CD4-positive, alpha-beta T cell treated with Interleukin-17A for 4 hours (primary cell): Measurements from ENCODE around the gene ADAP1.

Experiments
- DNase-seq: peaks from one replicate; pipeline ENCODE4 v3.0.0-alpha.2; 2020; ENCODE audit warnings: mixed read lengths

ADAP1 gene

GRCh38 chr7:988426-988911 lies 34.0 kb upstream of the ADAP1 start:
- DNase-seq: no peak

- DNase-seq: no peak
These were observed 33.4 kb upstream of the ADAP1 start for GRCh38 chr7:987909-988308.

- no peak for DNase-seq
These were observed 32.6 kb upstream of the ADAP1 start for GRCh38 chr7:986766-987751.

GRCh38 chr7:985915-986741 lies 31.6 kb upstream of the ADAP1 start:
- no peak for DNase-seq

GRCh38 chr7:985127-985416 lies 30.6 kb upstream of the ADAP1 start:
- DNase-seq: no peak

GRCh38 chr7:984361-985126 lies 30.1 kb upstream of the ADAP1 start:
- DNase-seq: no peak

GRCh38 chr7:983616-984071 lies 29.2 kb upstream of the ADAP1 start:
- DNase-seq: no peak

GRCh38 chr7:983004-983615 lies 28.6 kb upstream of the ADAP1 start, which contains the start of gene CYP2W1:
TSS of gene CYP2W1 (plus strand) at chr7:983181. CDS start at chr7:983212, 31 bp downstream.
- DNase-seq: no peak

GRCh38 chr7:982511-983003 lies 28.1 kb upstream of the ADAP1 start:
- DNase-seq: no peak

GRCh38 chr7:981793-982510 lies 27.5 kb upstream of the ADAP1 start:
- DNase-seq: no peak

GRCh38 chr7:979886-980571 lies 25.5 kb upstream of the ADAP1 start:
- no peak for DNase-seq

- no peak for DNase-seq
These were observed 24.7 kb upstream of the ADAP1 start for GRCh38 chr7:979151-979550.

- DNase-seq: no peak
These were observed 24.1 kb upstream of the ADAP1 start for GRCh38 chr7:978416-979091.

- no peak for DNase-seq
These were observed 23.5 kb upstream of the ADAP1 start for GRCh38 chr7:978049-978346.

GRCh38 chr7:977326-978048 lies 23.0 kb upstream of the ADAP1 start:
- DNase-seq: no peak

- DNase-seq: no peak
These were observed 22.4 kb upstream of the ADAP1 start for GRCh38 chr7:976901-977325.

- DNase-seq: no peak
These were observed 21.4 kb upstream of the ADAP1 start for GRCh38 chr7:975702-976473.

GRCh38 chr7:974820-975681 lies 20.6 kb upstream of the ADAP1 start, which contains the start of gene COX19:
TSS of gene COX19 (minus strand) at chr7:975549. CDS start at chr7:975509, 40 bp downstream.
- peak; percentile 93 for DNase-seq
